ENCODE results near the gene PUS1.

The PUS1 gene

DNA sequence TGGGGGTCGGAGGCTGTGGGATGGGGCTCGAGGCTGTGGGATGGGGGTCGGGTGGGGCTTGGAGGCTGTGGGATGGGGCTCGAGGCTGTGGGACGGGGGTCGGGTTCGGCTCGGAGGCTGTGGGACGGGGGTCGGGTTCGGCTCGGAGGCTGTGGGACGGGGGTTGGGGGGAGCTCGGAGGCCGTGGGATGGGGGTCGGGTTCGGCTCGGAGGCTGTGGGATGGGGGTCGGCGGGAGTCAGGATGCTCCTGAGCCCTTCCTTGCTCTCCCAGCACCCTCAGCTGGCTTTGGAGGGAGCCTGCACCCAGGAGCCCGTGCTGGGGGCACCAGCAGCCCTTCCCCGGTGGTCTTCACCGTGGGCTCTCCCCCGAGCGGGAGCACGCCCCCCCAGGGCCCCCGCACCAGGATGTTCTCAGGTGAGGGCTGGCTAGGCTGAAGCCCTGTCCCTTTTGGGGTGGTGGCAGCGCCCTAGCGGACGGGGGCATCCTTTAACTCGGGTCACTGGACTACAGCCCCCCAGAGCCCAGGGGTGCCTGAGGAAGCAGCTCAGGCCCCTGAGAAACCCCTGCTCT, 11.9 kb upstream of the PUS1 start:
- no peak for DNase-seq (ENCODE audit: low read depth, low spot score)
- no peak for TF ChIP-seq FOXP2 (optimal IDR thresholded peaks at IDR 0.05; ENCODE audit: control extremely low read depth, extremely low read length, insufficient read depth)
- TF ChIP-seq POLR2AphosphoS5 (IDR thresholded peaks at IDR 0.05; ENCODE audit: borderline replicate concordance, low read depth, low read length) = no peak
- TF ChIP-seq EZH2 (IDR thresholded peaks at IDR 0.05) = no peak
- Histone ChIP-seq H3K27ac (no peak overlapping the region), H3K9ac (ENCODE audit: insufficient read length) (no peak overlapping the region), H3K36me3 (ENCODE audit: insufficient read depth, low read length) (peaks cover 44% of the 10 kb centered on the region), H3K9me3 (ENCODE audit: low read depth, low read length) (no peaks in the 10 kb centered on the region), H3K4me3 (no peak overlapping the region)

DNA sequence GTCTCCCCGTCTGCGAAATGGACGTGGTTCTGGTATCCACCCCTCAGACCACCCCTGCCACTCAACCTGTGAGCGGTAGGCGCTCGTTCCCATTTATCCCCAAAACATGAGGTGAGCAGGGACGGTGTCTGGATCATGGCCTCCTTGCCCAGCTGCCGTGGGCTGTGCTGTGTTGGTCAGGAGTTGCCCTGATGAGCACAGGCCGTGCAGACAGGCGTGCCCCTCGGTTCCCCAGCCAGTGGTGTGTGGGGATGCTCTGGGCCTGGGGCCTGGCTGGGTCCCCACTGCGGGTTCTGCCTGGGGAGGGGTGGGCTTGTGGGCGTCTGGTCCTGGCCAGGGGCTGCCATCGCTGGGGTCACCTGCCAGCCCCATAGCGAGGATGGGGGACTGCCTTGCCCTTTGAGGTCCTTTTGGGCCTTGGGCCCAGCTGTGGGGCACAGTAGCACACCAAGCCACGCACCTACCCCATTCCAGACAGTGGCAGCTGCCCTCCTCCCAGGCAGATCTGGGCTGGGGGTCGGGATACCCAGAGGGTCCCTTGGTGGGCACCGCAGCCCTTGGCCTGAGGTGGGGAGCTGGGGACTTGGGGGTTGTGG, 11.3 kb upstream of the PUS1 start:
- peaks cover 41% of the 10 kb centered on the region; the same call in 1 of the 2 replicates for H3K36me3 ChIP-seq (ENCODE audit: insufficient read depth, low read length)

GRCh38 chr12:131918311-131919050, 10.6 kb upstream of the PUS1 start:
- no peak for DNase-seq (ENCODE audit: low read depth, low spot score)
- peaks cover 38% of the 10 kb centered on the region; the same call in 1 of the 2 replicates for H3K36me3 ChIP-seq (ENCODE audit: insufficient read depth, low read length)
- TF ChIP-seq POLR2AphosphoS5 (IDR thresholded peaks at IDR 0.05; ENCODE audit: borderline replicate concordance, low read depth, low read length) (no peak), FOXP2 (optimal IDR thresholded peaks at IDR 0.05; ENCODE audit: control extremely low read depth, extremely low read length, insufficient read depth) (no peak), EZH2 (IDR thresholded peaks at IDR 0.05) (no peak)

More for the DNA sequence above, 11.3 kb upstream of the PUS1 start:
- H3K27ac ChIP-seq = no peak overlapping the region
- H3K4me3 ChIP-seq = no peak overlapping the region
- DNase-seq (ENCODE audit: low read depth, low spot score) = no peak
- TF ChIP-seq POLR2AphosphoS5 (IDR thresholded peaks at IDR 0.05; ENCODE audit: borderline replicate concordance, low read depth, low read length) = no peak
- H3K9ac ChIP-seq (ENCODE audit: insufficient read length) = no peak overlapping the region
- H3K9me3 ChIP-seq (ENCODE audit: low read depth, low read length) = no peaks in the 10 kb centered on the region

DNA sequence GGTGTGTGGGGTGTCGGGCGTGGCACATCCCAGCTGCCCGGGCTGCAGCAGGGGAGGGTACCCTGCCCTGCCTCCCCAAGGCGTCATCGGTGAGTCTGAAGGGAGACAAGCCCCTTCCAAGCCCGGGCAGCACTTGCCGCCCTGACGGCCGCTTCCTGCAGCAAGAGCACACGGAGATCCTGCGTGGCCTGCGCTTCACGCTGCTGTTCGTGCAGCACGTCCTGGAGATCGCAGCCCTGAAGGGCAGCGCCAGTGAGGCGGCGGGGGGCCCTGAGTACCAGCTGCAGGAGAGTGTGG, 10.1 kb upstream of the PUS1 start:
- Histone ChIP-seq H3K4me3 (no peak overlapping the region), H3K36me3 (ENCODE audit: insufficient read depth, low read length) (peaks cover 34% of the 10 kb centered on the region; the same call in 1 of the 2 replicates), H3K27ac (no peak overlapping the region), H3K9me3 (ENCODE audit: low read depth, low read length) (no peaks in the 10 kb centered on the region), H3K9ac (ENCODE audit: insufficient read length) (no peak overlapping the region)
- TF ChIP-seq EZH2 (IDR thresholded peaks at IDR 0.05) = no peak
- no peak for TF ChIP-seq POLR2AphosphoS5 (IDR thresholded peaks at IDR 0.05; ENCODE audit: borderline replicate concordance, low read depth, low read length)
- TF ChIP-seq FOXP2 (optimal IDR thresholded peaks at IDR 0.05; ENCODE audit: control extremely low read depth, extremely low read length, insufficient read depth) = no peak
- no peak for DNase-seq (ENCODE audit: low read depth, low spot score)

More at GRCh38 chr12:131918311-131919050, 10.6 kb upstream of the PUS1 start:
- H3K9ac ChIP-seq (ENCODE audit: insufficient read length) = no peak overlapping the region
- H3K9me3 ChIP-seq (ENCODE audit: low read depth, low read length) = no peaks in the 10 kb centered on the region
- H3K4me3 ChIP-seq = no peak overlapping the region
- H3K27ac ChIP-seq = no peak overlapping the region

- Histone ChIP-seq H3K36me3 (ENCODE audit: insufficient read depth, low read length) (peaks cover 29% of the 10 kb centered on the region; the same call in 1 of the 2 replicates), H3K27ac (no peak overlapping the region), H3K9me3 (ENCODE audit: low read depth, low read length) (no peaks in the 10 kb centered on the region), H3K4me3 (no peak overlapping the region), H3K9ac (ENCODE audit: insufficient read length) (no peak overlapping the region)
- no peak for DNase-seq (ENCODE audit: low read depth, low spot score)
- TF ChIP-seq EZH2 (IDR thresholded peaks at IDR 0.05) = no peak
- TF ChIP-seq FOXP2 (optimal IDR thresholded peaks at IDR 0.05; ENCODE audit: control extremely low read depth, extremely low read length, insufficient read depth) = no peak
- TF ChIP-seq POLR2AphosphoS5 (IDR thresholded peaks at IDR 0.05; ENCODE audit: borderline replicate concordance, low read depth, low read length) = no peak
Measured at GRCh38 chr12:131919366-131920156, 9.5 kb upstream of the PUS1 start.

DNA sequence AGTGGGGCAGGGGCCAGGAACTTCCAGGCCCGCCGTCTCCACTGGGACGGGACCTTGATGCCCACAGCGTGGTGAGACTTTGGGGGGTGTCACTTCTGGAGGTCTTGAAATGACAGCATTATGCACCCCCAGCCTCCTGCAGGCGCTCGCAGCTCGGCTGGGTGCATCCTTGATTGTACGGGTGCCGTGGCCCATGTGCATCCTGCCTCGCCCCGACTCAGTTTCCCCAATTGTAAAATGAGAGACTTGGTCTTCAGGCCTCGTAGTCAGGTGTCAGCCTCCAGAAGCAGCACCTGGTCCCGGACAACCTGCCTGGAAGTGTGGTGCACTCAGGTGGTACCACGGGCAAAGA, 8.9 kb upstream of the PUS1 start:
- Histone ChIP-seq H3K9ac (ENCODE audit: insufficient read length) (no peak overlapping the region), H3K4me3 (no peak overlapping the region), H3K27ac (no peak overlapping the region), H3K36me3 (ENCODE audit: insufficient read depth, low read length) (peaks cover 23% of the 10 kb centered on the region; the same call in 1 of the 2 replicates), H3K9me3 (ENCODE audit: low read depth, low read length) (no peaks in the 10 kb centered on the region)
- no peak for DNase-seq (ENCODE audit: low read depth, low spot score)
- TF ChIP-seq POLR2AphosphoS5 (IDR thresholded peaks at IDR 0.05; ENCODE audit: borderline replicate concordance, low read depth, low read length) (no peak), EZH2 (IDR thresholded peaks at IDR 0.05) (no peak), FOXP2 (optimal IDR thresholded peaks at IDR 0.05; ENCODE audit: control extremely low read depth, extremely low read length, insufficient read depth) (no peak)

GRCh38 chr12:131920902-131921840, 7.9 kb upstream of the PUS1 start:
- Histone ChIP-seq H3K9ac (ENCODE audit: insufficient read length) (no peak overlapping the region), H3K27ac (no peak overlapping the region), H3K36me3 (ENCODE audit: insufficient read depth, low read length) (peaks cover 15% of the 10 kb centered on the region; the same call in 1 of the 2 replicates), H3K4me3 (no peak overlapping the region), H3K9me3 (ENCODE audit: low read depth, low read length) (no peaks in the 10 kb centered on the region)
- TF ChIP-seq FOXP2 (optimal IDR thresholded peaks at IDR 0.05; ENCODE audit: control extremely low read depth, extremely low read length, insufficient read depth) (no peak), EZH2 (IDR thresholded peaks at IDR 0.05) (no peak), POLR2AphosphoS5 (IDR thresholded peaks at IDR 0.05; ENCODE audit: borderline replicate concordance, low read depth, low read length) (no peak)
- DNase-seq (ENCODE audit: low read depth, low spot score) = no peak

All from SK-N-MC (cell line).